ENCODE data around the gene ANKRD39.

The ANKRD39 gene

DNA sequence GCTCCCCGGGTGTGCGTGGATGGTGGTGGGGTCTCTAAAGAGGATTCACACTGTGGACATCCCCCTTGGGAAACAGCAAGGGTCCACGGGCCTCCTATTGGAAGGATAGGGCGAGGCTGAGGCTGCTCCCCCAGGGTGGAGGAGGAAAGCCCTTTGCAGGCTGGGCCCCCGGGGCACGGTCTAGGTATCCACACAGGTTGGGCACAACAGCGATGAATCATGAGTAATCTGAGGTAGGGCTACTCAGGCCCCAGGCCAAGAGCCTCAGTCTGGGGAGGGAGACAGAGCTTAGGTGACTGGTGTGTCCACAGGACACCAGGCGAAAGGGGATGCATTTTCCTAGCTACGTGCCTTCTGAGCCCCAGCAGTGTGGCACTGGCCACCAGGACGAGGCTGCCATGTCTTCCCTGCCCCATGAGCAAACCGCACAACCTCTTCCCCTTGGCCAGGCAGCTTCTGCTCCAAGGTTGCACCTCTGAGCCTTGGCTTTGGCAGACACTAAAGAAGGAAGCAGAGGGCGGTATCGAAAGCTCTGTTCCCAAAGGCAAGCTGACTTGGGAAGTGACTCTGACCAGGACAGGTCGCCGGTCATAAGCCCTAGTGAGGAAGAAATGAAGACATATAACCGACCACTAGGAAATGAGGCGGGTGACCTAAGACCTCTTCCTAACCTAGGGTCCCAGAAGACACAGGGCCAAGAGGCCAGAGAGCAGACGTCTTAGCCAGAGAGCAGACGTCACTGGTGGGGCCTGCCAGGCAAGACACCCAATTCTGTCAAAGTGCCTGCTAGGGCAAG, 26.7 kb upstream of the ANKRD39 start:
- TF ChIP-seq, protein P1, sequence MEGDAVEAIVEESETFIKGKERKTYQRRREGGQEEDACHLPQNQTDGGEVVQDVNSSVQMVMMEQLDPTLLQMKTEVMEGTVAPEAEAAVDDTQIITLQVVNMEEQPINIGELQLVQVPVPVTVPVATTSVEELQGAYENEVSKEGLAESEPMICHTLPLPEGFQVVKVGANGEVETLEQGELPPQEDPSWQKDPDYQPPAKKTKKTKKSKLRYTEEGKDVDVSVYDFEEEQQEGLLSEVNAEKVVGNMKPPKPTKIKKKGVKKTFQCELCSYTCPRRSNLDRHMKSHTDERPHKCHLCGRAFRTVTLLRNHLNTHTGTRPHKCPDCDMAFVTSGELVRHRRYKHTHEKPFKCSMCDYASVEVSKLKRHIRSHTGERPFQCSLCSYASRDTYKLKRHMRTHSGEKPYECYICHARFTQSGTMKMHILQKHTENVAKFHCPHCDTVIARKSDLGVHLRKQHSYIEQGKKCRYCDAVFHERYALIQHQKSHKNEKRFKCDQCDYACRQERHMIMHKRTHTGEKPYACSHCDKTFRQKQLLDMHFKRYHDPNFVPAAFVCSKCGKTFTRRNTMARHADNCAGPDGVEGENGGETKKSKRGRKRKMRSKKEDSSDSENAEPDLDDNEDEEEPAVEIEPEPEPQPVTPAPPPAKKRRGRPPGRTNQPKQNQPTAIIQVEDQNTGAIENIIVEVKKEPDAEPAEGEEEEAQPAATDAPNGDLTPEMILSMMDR (IDR thresholded peaks at IDR 0.05), result no peak

DNA sequence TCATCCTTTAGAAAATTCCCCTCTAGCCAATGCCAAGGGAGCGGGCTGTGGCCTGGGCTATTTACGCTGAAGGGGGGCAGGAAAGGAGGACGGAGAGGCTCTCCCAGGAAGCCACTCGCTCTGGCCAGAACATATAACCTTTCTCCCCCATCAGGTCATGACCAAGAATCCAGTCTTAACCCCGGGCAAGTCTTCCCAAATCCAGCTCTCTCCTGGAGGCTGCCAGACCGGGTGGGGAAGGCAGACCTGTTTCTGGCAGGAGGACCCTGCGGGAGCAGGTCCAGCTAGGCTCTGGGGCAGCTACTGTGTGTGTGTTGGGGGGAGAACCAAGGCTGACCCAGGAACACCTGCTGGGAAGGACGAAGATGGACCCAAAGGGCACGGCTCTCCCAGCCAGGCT, 25.5 kb upstream of the ANKRD39 start:
- TF ChIP-seq, protein P1 (IDR thresholded peaks at IDR 0.05), result no peak

DNA sequence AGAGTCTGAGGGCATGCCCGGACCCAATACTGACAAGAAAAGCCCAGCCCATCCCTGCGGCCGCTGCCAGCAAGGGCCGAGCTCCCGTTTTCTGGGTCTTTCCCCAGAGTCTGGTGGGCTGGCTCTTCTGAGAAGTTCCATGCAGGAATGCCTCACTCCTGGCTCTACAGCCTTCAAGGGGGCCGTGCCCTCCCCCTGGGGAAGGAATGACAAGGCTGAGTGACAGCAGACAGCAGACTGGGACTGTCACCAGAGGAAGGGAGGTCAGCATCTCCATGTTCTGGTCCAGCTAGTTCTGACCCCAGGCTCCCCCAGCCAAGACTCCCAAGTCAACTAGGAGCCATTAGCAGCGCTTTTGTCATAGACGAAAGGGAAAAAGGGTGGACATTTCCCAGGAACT, 25.1 kb upstream of the ANKRD39 start:
- TF ChIP-seq, protein P1 (IDR thresholded peaks at IDR 0.05), result no peak

DNA sequence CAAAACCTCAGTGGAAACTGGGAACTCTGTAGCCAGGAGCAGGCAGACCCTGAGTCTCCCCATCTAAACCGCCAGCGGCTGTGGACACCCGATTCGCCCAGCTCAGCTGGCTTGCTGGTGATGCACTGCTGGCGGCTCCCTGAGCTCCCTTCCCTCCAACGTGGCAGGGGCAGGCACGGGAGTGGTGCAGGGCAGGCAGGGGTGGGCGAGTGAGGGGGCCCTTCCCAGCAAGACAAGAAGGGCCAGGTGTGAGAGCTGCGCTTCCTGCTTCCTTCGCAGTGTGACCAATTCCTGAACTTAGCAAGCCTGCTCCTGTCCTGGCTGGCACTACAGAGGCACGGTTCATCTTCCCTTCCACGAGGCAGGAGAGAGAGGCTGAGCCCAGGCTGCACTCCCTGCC, 24.4 kb upstream of the ANKRD39 start:
- TF ChIP-seq, protein P1 (IDR thresholded peaks at IDR 0.05), result no peak

DNA sequence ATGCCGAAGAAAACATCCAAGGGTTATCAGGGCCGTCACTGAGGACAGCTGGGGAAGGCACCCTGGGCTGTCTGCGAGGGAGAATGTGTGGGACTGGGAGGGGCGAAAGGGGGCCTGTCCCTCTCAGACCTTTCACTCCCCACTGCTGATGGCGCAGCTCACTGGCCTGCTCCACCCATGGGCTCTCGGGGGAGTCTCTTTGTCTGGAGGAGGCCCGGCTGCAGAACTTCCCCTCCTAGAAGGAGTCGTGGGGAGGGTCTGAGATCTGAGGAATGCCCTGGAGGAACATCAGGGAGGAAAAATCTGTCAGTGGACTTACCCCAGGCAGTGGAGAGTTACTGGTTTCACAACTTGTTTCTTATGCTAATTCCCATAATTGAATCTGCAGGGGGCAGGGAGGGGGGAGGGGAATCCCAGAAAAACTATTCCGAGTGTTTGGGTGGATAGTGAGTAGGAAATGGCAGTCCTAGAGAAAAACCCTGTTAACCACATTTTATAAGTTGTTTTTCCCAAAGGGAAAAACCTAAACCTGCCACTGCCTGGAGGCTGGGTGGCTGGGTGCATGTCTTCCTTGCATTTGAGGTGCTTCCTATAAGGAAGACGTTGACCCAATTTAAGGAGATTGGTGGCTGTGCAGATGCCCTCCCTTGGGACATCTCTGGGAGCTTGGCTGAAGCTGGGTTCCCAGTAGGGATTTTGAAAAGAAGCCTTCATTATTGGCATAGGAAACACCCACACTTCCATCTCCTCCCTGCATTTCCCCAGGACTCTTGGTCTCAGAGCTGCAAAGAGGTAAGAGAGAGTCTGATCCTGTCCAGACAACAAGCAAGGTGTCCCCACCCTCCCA, 23.8 kb upstream of the ANKRD39 start:
- TF ChIP-seq, protein P1 (IDR thresholded peaks at IDR 0.05), result no peak

DNA sequence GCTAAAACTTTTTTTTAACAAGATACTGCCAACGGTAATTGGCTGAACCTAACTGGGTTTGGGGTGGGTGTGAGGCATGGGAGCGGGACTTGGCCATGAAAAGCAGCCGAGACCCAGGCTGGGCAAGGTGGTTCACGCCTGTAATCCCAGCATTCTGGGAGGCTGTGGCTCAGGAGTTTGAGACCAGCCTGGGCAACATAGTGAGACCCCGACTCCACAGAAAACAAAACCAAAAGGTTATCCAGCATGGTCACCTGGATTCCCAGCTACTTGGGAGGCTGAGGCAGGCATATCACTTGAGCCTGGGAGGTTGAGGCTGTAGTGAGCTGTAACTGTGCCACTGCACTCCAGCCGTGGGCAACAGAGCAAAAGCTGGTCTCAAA, 23.1 kb upstream of the ANKRD39 start:
- TF ChIP-seq, protein P1 (IDR thresholded peaks at IDR 0.05), result no peak

DNA sequence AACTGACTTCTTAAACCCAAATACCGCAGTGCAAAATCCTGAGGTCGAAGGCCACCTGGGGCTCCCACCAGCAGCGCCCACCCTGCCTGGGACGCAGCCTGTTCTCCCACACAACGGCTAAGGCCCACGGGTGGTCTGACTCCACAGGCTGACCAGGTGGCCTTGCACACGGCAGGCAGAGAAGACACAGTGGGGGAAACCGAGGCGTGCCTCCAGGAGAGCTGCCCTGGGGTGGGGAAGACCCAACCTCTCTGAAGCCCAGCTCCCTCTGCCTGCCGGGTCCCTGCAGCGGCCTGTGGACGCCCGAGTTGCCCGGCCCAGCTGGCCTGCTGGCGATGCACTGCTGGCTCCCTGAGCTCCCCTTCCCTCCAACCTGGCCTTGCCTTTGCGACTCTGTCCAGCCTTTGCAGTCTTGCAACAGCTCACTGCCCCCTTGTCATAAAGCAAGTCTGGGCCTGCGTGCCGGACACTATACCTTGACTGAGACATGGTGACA, 21.8 kb upstream of the ANKRD39 start:
- TF ChIP-seq, protein P1 (IDR thresholded peaks at IDR 0.05), result no peak
